HepG2 (cell line): ENCODE results near the gene KIAA0930. TPM values are rescaled to one million over a fixed set of nuclear protein-coding genes. Genes with fewer than 3 reads are reported as not detected.
A peak's percentile ranks its signal among the peaks of the same experiment; 100 is the strongest.

ENCODE experiments used
- ATAC-seq: fragments of 200-7000 bp; cut with Tn5 transposase; 3 replicates; pipeline ENCODE4 v1.9.1; 2020; ENCODE audit warnings: mild to moderate bottlenecking, moderate library complexity
- BruUV-seq: library from RNA; stranded (reverse); fragments of 400-500 nt; replicated peaks from 2 replicates; lab custom pipeline; 2021; lab: Mats Ljungman, UMichigan
- CTCF ChIA-PET: fragments of 300-600 bp; formaldehyde crosslinking; extraction: SDS; loops from one replicate; lab custom pipeline; 2021; ENCODE audit warnings: low total read pairs, inconsistent platforms, low intra/inter-chr PET ratio; lab: Yijun Ruan, JAX
- POLR2A ChIA-PET: fragments of 350-600 bp; sonication (Branson Sonifier 250); formaldehyde crosslinking; loops from one replicate; lab custom pipeline; 2020; ENCODE audit warnings: antibody characterized with exemption, inconsistent platforms; lab: Yijun Ruan, JAX
- DNase-seq: peaks from one replicate; pipeline ENCODE4 v3.0.0-alpha.2; 2015; ENCODE audit warnings: low spot score
- FAIRE-seq: peaks from 3 replicates; lab custom pipeline; 2011; peaks lifted over from hg19 to GRCh38; lab: Jason Lieb, UNC
- H2AFZ ChIP-seq: one replicate; pipeline ENCODE4 v1.6.1; 2011; ENCODE audit warnings: low read length, inconsistent platforms
- H3K27ac ChIP-seq: fragments of 300-600 bp; 3 replicates; pipeline ENCODE4 v1.8.0; 2011; ENCODE audit warnings: mixed run types, mild to moderate bottlenecking, mixed read lengths, low read length, inconsistent platforms; ENCODE audit not compliant: insufficient read depth; ENCODE audit errors: extremely low read length
- H3K27me3 ChIP-seq, 2 experiments: fragments of 200-600 bp in 1 of 2; 2 replicates in 1 of 2; 3 replicates in 1 of 2; pipeline versions ENCODE4 v1.6.0 to v1.8.0; 2011; ENCODE audit warnings: low read length in 2 of 2, mild to moderate bottlenecking in 2 of 2, moderate library complexity in 2 of 2, inconsistent platforms in 1 of 2; ENCODE audit not compliant: insufficient read depth in 2 of 2, control insufficient read depth in 1 of 2
- H3K36me3 ChIP-seq, 2 experiments: fragments of 200-600 bp in 1 of 2; replicated peaks in 1 of 2; 2 replicates in 1 of 2; 3 replicates in 1 of 2; pipeline versions ENCODE4 v1.5.1 to v1.8.0; 2011; ENCODE audit warnings: low read length in 2 of 2, inconsistent platforms in 1 of 2; ENCODE audit not compliant: insufficient read depth in 2 of 2, control insufficient read depth in 1 of 2
- H3K4me1 ChIP-seq: 2 replicates; pipeline ENCODE4 v1.5.1; 2012; ENCODE audit warnings: low read length, inconsistent platforms; ENCODE audit not compliant: insufficient read depth
- H3K4me2 ChIP-seq: 2 replicates; pipeline ENCODE4 v1.6.0; 2011; ENCODE audit warnings: low read depth, low read length, inconsistent platforms
- H3K4me3 ChIP-seq, 3 experiments: fragments of 200-600 bp in 1 of 3; sonication (generic), shearing (Covaris generic) in 1 of 3; replicated peaks in 1 of 3; 2 replicates each; pipeline ENCODE4 v1.5.1; 2011 to 2016; ENCODE audit warnings: low read length in 3 of 3, inconsistent platforms in 2 of 3, low read depth in 2 of 3, mild to moderate bottlenecking in 2 of 3, control low read depth in 1 of 3, mixed read lengths in 1 of 3; ENCODE audit not compliant: insufficient read depth in 1 of 3
- H3K79me2 ChIP-seq: one replicate; pipeline ENCODE4 v1.6.1; 2011; ENCODE audit warnings: low read length, inconsistent platforms; ENCODE audit not compliant: insufficient read depth
- H3K9ac ChIP-seq: 2 replicates; pipeline ENCODE4 v1.6.0; 2011; ENCODE audit warnings: mild to moderate bottlenecking, low read depth, low read length, inconsistent platforms; ENCODE audit not compliant: insufficient read depth
- H3K9me3 ChIP-seq: 2 replicates; pipeline ENCODE4 v1.5.1; 2012; ENCODE audit warnings: mild to moderate bottlenecking, low read length
- H4K20me1 ChIP-seq: 2 replicates; pipeline ENCODE4 v1.6.0; 2011; ENCODE audit warnings: inconsistent platforms, mild to moderate bottlenecking, low read length, moderate library complexity; ENCODE audit not compliant: insufficient read depth
- FUBP1 ChIP-seq: sonication (generic); formaldehyde crosslinking; IDR thresholded peaks from 2 replicates; pipeline ENCODE4 v1.5.1; 2020; ENCODE audit warnings: missing genetic modification reagents, mild to moderate bottlenecking, borderline replicate concordance
- POLR2AphosphoS2 ChIP-seq: IDR thresholded peaks from 2 replicates; pipeline ENCODE4 v1.6.1; 2011; ENCODE audit warnings: low read depth, low read length, improper control_type of control experiment
- RARA ChIP-seq: IDR thresholded peaks from 2 replicates; pipeline ENCODE4 v1.6.1; 2016; ENCODE audit warnings: missing genetic modification reagents, missing compliant biosample characterization
- SNRNP70 ChIP-seq: fragments of 200-400 bp; formaldehyde crosslinking; IDR thresholded peaks from 2 replicates; pipeline ENCODE4 v1.6.1; 2017; ENCODE audit warnings: mild to moderate bottlenecking, low read depth, low read length, moderate library complexity
- USF2 ChIP-seq, 2 experiments: sonication (generic) in 1 of 2; formaldehyde crosslinking in 1 of 2; IDR thresholded peaks; 2 replicates each; pipeline versions ENCODE4 v1.5.1 to v1.6.1; 2011 to 2020; ENCODE audit warnings: borderline replicate concordance in 1 of 2, low read depth in 1 of 2, low read length in 1 of 2, mild to moderate bottlenecking in 1 of 2, missing genetic modification reagents in 1 of 2, moderate library complexity in 1 of 2
- ZKSCAN8 ChIP-seq: IDR thresholded peaks from 2 replicates; pipeline ENCODE4 v1.6.1; 2016; ENCODE audit warnings: borderline replicate concordance, missing genetic modification reagents, missing compliant biosample characterization
- ZNF430 ChIP-seq: sonication (generic); formaldehyde crosslinking; IDR thresholded peaks from 2 replicates; pipeline ENCODE4 v1.9.0; 2021; ENCODE audit warnings: mild to moderate bottlenecking, missing genetic modification reagents
- WGBS: methylation state at CpG from one replicate; pipeline ENCODE4 v1.1.6; 2017; ENCODE audit warnings: low lambda C conversion rate; 5-methylcytosine and 5-hydroxymethylcytosine counted together
- in situ Hi-C: cut with HindIII; loops from 2 replicates; pipeline ENCODE4 v1.10.0; 2017; ENCODE audit warnings: low pct_unique_long_range_greater_than_20kb; ENCODE audit not compliant: extremely low pct_ligation_motif_present
- intact Hi-C: fragments of 100-400 bp; cut with micrococcal nuclease; formaldehyde crosslinking; loops from one replicate; pipeline ENCODE4 v1.10.0; 2022; ENCODE audit not compliant: unreplicated experiment
- polyA plus RNA-seq, 8 experiments: library from polyadenylated mRNA; depleted of rRNA in 3 of 8; stranded (reverse) in 7 of 8; unstranded in 1 of 8; fragments of >200 nt; fragmentation: Illumina TruSeq in 4 of 8; extraction: Trizol in 4 of 8; gene quantifications; 2 replicates each; pipeline versions ENCODE4 v1.2.1 to v1.2.3, GENCODE V29; 2011 to 2016; ENCODE audit warnings: low read depth in 4 of 8, missing spikeins in 1 of 8, mixed read lengths in 1 of 8; ENCODE audit not compliant: insufficient read depth in 1 of 8
- total RNA-seq, 5 experiments: library from RNA; depleted of rRNA; stranded (reverse); fragments of >200 nt; fragmentation: Illumina TruSeq; extraction: Trizol; gene quantifications; 2 replicates each; pipeline ENCODE4 v1.2.3, GENCODE V29; 2016; ENCODE audit warnings: low read depth in 1 of 5
- TF ChIP-seq, protein P1 (sequence below), 2 experiments: fragments of 450-650 bp in 1 of 2; sonication (generic) in 1 of 2; formaldehyde crosslinking in 1 of 2; IDR thresholded peaks; 2 replicates each; pipeline versions ENCODE4 v1.6.1 to v1.8.0; 2016 to 2022; ENCODE audit warnings: antibody characterized with exemption in 1 of 2, mild to moderate bottlenecking in 1 of 2, missing genetic modification reagents in 1 of 2

The KIAA0930 gene
- total and polyA plus RNA-seq, 2 of the 13 experiments (the other 11 are each of a cell fraction or from before 2014, with no cell fraction given): 27.0 to 38.2 TPM

DNA sequence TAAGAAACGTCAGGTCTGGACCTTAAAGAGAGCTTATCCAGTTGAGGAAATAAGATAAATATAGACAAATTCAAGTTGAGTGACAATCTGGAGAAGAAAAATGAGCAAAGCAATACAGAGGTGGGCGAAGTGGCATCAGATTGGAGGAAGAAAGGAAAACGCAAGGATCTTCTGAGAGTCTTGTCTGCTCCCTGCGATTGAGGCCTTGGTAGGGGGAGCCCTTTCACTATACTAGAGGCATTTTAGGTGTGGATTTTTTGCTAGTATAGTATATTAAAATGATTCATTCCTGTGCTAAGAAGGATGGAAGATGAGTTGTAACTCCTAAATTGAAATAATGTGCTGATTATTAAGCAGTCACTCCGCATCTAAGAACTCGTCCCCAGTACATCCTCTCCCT is 68.9 kb downstream of the KIAA0930 start:
- no peaks in the 10 kb centered on the region for H3K27me3 ChIP-seq

More for the DNA sequence above, 68.9 kb downstream of the KIAA0930 start:
- H3K4me2 ChIP-seq: no peak overlapping the region
- H3K4me1 ChIP-seq: peaks cover 13% of the 10 kb centered on the region
- WGBS: 97% methylated on average over 6 of the region's 6 CpGs
- no peak overlapping the region for H3K4me3 ChIP-seq
- POLR2A ChIA-PET: no interaction called here
- FAIRE-seq (no peak), DNase-seq (no peak), ATAC-seq (no peak)
- BruUV-seq: TSS peak; percentile 6
- H3K36me3 ChIP-seq: peaks cover 19 to 86% of the 10 kb centered on the region in 2 experiments
- H3K79me2 ChIP-seq: peaks cover 47% of the 10 kb centered on the region
- no peak overlapping the region for H2AFZ ChIP-seq
- CTCF ChIA-PET: no interaction called here
- H3K9ac ChIP-seq: no peak overlapping the region
- in situ Hi-C loops: no loop called here
- no peaks in the 10 kb centered on the region for H3K9me3 ChIP-seq
- H3K27ac ChIP-seq: no peak overlapping the region
- no peaks in the 10 kb centered on the region; the same call in 1 of the 2 replicates for H4K20me1 ChIP-seq
- TF ChIP-seq, protein P1, sequence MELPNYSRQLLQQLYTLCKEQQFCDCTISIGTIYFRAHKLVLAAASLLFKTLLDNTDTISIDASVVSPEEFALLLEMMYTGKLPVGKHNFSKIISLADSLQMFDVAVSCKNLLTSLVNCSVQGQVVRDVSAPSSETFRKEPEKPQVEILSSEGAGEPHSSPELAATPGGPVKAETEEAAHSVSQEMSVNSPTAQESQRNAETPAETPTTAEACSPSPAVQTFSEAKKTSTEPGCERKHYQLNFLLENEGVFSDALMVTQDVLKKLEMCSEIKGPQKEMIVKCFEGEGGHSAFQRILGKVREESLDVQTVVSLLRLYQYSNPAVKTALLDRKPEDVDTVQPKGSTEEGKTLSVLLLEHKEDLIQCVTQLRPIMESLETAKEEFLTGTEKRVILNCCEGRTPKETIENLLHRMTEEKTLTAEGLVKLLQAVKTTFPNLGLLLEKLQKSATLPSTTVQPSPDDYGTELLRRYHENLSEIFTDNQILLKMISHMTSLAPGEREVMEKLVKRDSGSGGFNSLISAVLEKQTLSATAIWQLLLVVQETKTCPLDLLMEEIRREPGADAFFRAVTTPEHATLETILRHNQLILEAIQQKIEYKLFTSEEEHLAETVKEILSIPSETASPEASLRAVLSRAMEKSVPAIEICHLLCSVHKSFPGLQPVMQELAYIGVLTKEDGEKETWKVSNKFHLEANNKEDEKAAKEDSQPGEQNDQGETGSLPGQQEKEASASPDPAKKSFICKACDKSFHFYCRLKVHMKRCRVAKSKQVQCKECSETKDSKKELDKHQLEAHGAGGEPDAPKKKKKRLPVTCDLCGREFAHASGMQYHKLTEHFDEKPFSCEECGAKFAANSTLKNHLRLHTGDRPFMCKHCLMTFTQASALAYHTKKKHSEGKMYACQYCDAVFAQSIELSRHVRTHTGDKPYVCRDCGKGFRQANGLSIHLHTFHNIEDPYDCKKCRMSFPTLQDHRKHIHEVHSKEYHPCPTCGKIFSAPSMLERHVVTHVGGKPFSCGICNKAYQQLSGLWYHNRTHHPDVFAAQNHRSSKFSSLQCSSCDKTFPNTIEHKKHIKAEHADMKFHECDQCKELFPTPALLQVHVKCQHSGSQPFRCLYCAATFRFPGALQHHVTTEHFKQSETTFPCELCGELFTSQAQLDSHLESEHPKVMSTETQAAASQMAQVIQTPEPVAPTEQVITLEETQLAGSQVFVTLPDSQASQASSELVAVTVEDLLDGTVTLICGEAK (IDR thresholded peaks at IDR 0.05): no peak
- TF ChIP-seq, protein P1 (CRISPR knock-in tag; IDR thresholded peaks at IDR 0.05): no peak
- TF ChIP-seq USF2 (IDR thresholded peaks at IDR 0.05; ENCODE audit: low read depth, low read length): no peak
- TF ChIP-seq USF2 (CRISPR knock-in tag; IDR thresholded peaks at IDR 0.05; ENCODE audit: borderline replicate concordance): no peak
- no peak for TF ChIP-seq FUBP1 (CRISPR knock-in tag)
- no peak for TF ChIP-seq POLR2AphosphoS2
- TF ChIP-seq ZKSCAN8 (CRISPR knock-in tag): no peak
- no peak for TF ChIP-seq ZNF430 (CRISPR knock-in tag)
- no peak for TF ChIP-seq SNRNP70
- TF ChIP-seq RARA (CRISPR knock-in tag): no peak
- intact Hi-C loops: no loop called here
